GM12878 (cell line): ENCODE measurements around the gene SLC7A1. TPM values are rescaled to one million over a fixed set of nuclear protein-coding genes. Genes with fewer than 3 reads are reported as not detected.

Source experiments
- ATAC-seq: fragments of 200-7000 bp; cut with Tn5 transposase; 3 replicates; pipeline ENCODE4 v1.9.1; 2020; ENCODE audit warnings: mild to moderate bottlenecking, moderate library complexity
- BruUV-seq: library from RNA; stranded (reverse); fragments of 400-500 nt; replicated peaks from 2 replicates; lab custom pipeline; 2021; lab: Mats Ljungman, UMichigan
- CTCF ChIA-PET: fragments of 300-600 bp; sonication (Branson Sonifier 250); formaldehyde crosslinking; extraction: SDS; loops from one replicate; lab custom pipeline; 2021; ENCODE audit warnings: inconsistent platforms; lab: Yijun Ruan, JAX
- POLR2A ChIA-PET: fragments of 350-600 bp; formaldehyde crosslinking; extraction: SDS; loops from one replicate; lab custom pipeline; 2021; ENCODE audit warnings: inconsistent platforms; lab: Charles Lee
- RAD21 ChIA-PET: fragments of 300-600 bp; sonication (Branson Sonifier 250); formaldehyde crosslinking; loops from one replicate; lab custom pipeline; 2023; ENCODE audit warnings: antibody characterized with exemption; ENCODE audit not compliant: unreplicated experiment; lab: Charles Lee
- SMC1A ChIA-PET: fragments of 300-600 bp; sonication (Branson Sonifier 250); formaldehyde crosslinking; loops from one replicate; lab custom pipeline; 2023; ENCODE audit not compliant: unreplicated experiment, uncharacterized antibody; lab: Charles Lee
- DNase-seq: peaks from one replicate; pipeline ENCODE4 v3.0.0-alpha.2; 2011; ENCODE audit warnings: low read depth, low spot score
- FAIRE-seq: peaks from 3 replicates; lab custom pipeline; 2011; peaks lifted over from hg19 to GRCh38; lab: Jason Lieb, UNC
- H2AFZ ChIP-seq: 2 replicates; pipeline ENCODE4 v1.6.0; 2011; ENCODE audit warnings: low read depth, low read length, control low read depth; ENCODE audit not compliant: control insufficient read depth
- H3K27ac ChIP-seq: 2 replicates; pipeline ENCODE4 v1.5.1; 2011; ENCODE audit warnings: control low read depth; ENCODE audit not compliant: control insufficient read depth, insufficient read depth
- H3K27me3 ChIP-seq, 2 experiments: replicated peaks in 1 of 2; 2 replicates each; pipeline versions ENCODE4 v1.6.0 to v1.6.1; 2011; ENCODE audit warnings: low read length in 1 of 2; ENCODE audit not compliant: control insufficient read depth in 2 of 2, insufficient read depth in 2 of 2
- H3K36me3 ChIP-seq, 2 experiments: 2 replicates each; pipeline ENCODE4 v1.5.1; 2011; ENCODE audit warnings: low read length in 1 of 2; ENCODE audit not compliant: control insufficient read depth in 2 of 2, insufficient read depth in 2 of 2
- H3K4me1 ChIP-seq: 2 replicates; pipeline ENCODE4 v1.6.1; 2011; ENCODE audit warnings: mild to moderate bottlenecking, low read length, moderate library complexity, mixed read lengths; ENCODE audit not compliant: control insufficient read depth, insufficient read depth
- H3K4me2 ChIP-seq: 2 replicates; pipeline ENCODE4 v1.6.0; 2011; ENCODE audit warnings: control low read depth; ENCODE audit not compliant: control insufficient read depth, insufficient read depth
- H3K4me3 ChIP-seq: fragments of 200-600 bp; sonication (generic); 2 replicates; pipeline ENCODE4 v1.5.1; 2016
- H3K79me2 ChIP-seq: 2 replicates; pipeline ENCODE4 v1.6.0; 2011; ENCODE audit warnings: low read length; ENCODE audit not compliant: control insufficient read depth, insufficient read depth
- H3K9ac ChIP-seq: 2 replicates; pipeline ENCODE4 v1.8.0; 2011; ENCODE audit warnings: low read length, control low read depth, mixed read lengths; ENCODE audit not compliant: control insufficient read depth, insufficient read depth
- H3K9me3 ChIP-seq: replicated peaks from 3 replicates; pipeline ENCODE4 v1.5.1; 2011; ENCODE audit warnings: mild to moderate bottlenecking, low read length; ENCODE audit not compliant: control insufficient read depth, insufficient read depth
- H4K20me1 ChIP-seq: 2 replicates; pipeline ENCODE4 v1.6.0; 2011; ENCODE audit not compliant: control insufficient read depth, insufficient read depth
- BMI1 ChIP-seq: fragments of 450-650 bp; IDR thresholded peaks from 2 replicates; pipeline ENCODE4 v1.6.1; 2016; ENCODE audit warnings: mild to moderate bottlenecking, moderate library complexity, borderline replicate concordance
- CEBPB ChIP-seq, 2 experiments: fragments of 150-350 bp in 1 of 2; IDR thresholded peaks; 2 replicates each; pipeline ENCODE4 v1.6.1; 2012 to 2014; ENCODE audit warnings: low read depth in 2 of 2, low read length in 2 of 2, borderline replicate concordance in 1 of 2, inconsistent platforms in 1 of 2
- CUX1 ChIP-seq: IDR thresholded peaks from 2 replicates; pipeline ENCODE4 v1.6.1; 2012; ENCODE audit warnings: improper control_type of control experiment, low read depth, low read length; ENCODE audit not compliant: insufficient replicate concordance
- E2F4 ChIP-seq: IDR thresholded peaks from 2 replicates; pipeline ENCODE4 v1.6.1; 2012; ENCODE audit warnings: low read depth, low read length, improper control_type of control experiment
- E4F1 ChIP-seq: fragments of 450-650 bp; IDR thresholded peaks from 2 replicates; pipeline ENCODE4 v1.6.1; 2018; ENCODE audit warnings: borderline replicate concordance, mild to moderate bottlenecking; ENCODE audit not compliant: partially characterized antibody
- IRF3 ChIP-seq: fragments of 450-650 bp; IDR thresholded peaks from 2 replicates; pipeline ENCODE4 v1.6.1; 2014; ENCODE audit warnings: mild to moderate bottlenecking
- NR2C1 ChIP-seq: fragments of 450-650 bp; IDR thresholded peaks from 2 replicates; pipeline ENCODE4 v1.6.1; 2017; ENCODE audit warnings: antibody characterized with exemption, mild to moderate bottlenecking, moderate library complexity
- PML ChIP-seq: IDR thresholded peaks from 2 replicates; pipeline ENCODE4 v1.6.1; 2012; ENCODE audit warnings: low read length, inconsistent platforms
- POLR2AphosphoS5 ChIP-seq: IDR thresholded peaks from 2 replicates; pipeline ENCODE4 v1.6.1; 2011; ENCODE audit warnings: mild to moderate bottlenecking, low read length, inconsistent platforms
- STAT3 ChIP-seq: IDR thresholded peaks from 2 replicates; pipeline ENCODE4 v1.6.1; 2011; ENCODE audit warnings: low read depth, low read length, improper control_type of control experiment
- ZBTB33 ChIP-seq: fragments of 450-650 bp; IDR thresholded peaks from 2 replicates; pipeline ENCODE4 v1.6.1; 2017; ENCODE audit warnings: mild to moderate bottlenecking
- ZSCAN29 ChIP-seq: fragments of 450-650 bp; IDR thresholded peaks from 2 replicates; pipeline ENCODE4 v1.6.1; 2017; ENCODE audit warnings: mild to moderate bottlenecking, moderate library complexity
- WGBS: methylation state at CpG from one replicate; pipeline ENCODE4 v1.1.6; 2016; ENCODE audit warnings: low lambda C conversion rate; ENCODE audit not compliant: insufficient replicate concordance, insufficient coverage; ENCODE audit errors: missing lambda C conversion rate; 5-methylcytosine and 5-hydroxymethylcytosine counted together
- in situ Hi-C: fragments of 300-500 bp; cut with MboI; formaldehyde crosslinking; loops from 9 replicates; pipeline ENCODE4 v1.14.3; 2018; ENCODE audit warnings: mixed read lengths
- intact Hi-C: fragments of 100-400 bp; cut with micrococcal nuclease; formaldehyde crosslinking; loops from one replicate; pipeline ENCODE4 v1.14.2; 2022; ENCODE audit not compliant: unreplicated experiment
- polyA plus RNA-seq, 11 experiments: library from polyadenylated mRNA; depleted of rRNA in 4 of 11; unstranded in 6 of 11; stranded (reverse) in 5 of 11; fragments of >200 nt; fragmentation: Nextera tagmentation in 4 of 11; fragmentation: Illumina TruSeq in 1 of 11; extraction: Ambion mirVana in 4 of 11; extraction: Trizol in 1 of 11; gene quantifications; 1 replicate in 1 of 11; 2 replicates in 10 of 11; pipeline versions ENCODE4 v1.2.1 to v1.2.3, GENCODE V29; 2011 to 2016; ENCODE audit warnings: inconsistent platforms in 2 of 11, missing spikeins in 2 of 11, low read depth in 1 of 11
- total RNA-seq, 4 experiments: library from RNA; depleted of rRNA in 3 of 4; stranded (reverse); fragments of >200 nt in 3 of 4; fragmentation: Illumina TruSeq in 1 of 4; extraction: Trizol in 1 of 4; gene quantifications; 2 replicates each; pipeline versions ENCODE4 v1.2.1 to v1.2.3, GENCODE V29; 2013 to 2021

Gene SLC7A1
- total and polyA plus RNA-seq, 10 of the 15 experiments (the other 5 are each of a cell fraction or from before 2014, with no cell fraction given), result 6.4 to 91.7 (median 23.4) TPM

- POLR2A ChIA-PET, result no interaction called here
- no peak for DNase-seq
- Histone ChIP-seq H2AFZ (no peak overlapping the region), H3K4me2 (no peak overlapping the region), H3K27me3 (no peaks in the 10 kb centered on the region), H3K36me3 (no peaks in the 10 kb centered on the region), H4K20me1 (no peaks in the 10 kb centered on the region), H3K79me2 (no peaks in the 10 kb centered on the region), H3K9ac (no peak overlapping the region), H3K9me3 (no peaks in the 10 kb centered on the region), H3K4me3 (no peak overlapping the region), H3K27ac (no peak overlapping the region), H3K4me1 (peaks cover 2% of the 10 kb centered on the region; the same call in 1 of the 2 replicates)
- CTCF ChIA-PET, result interaction anchor here (1.3 kb wide), 1 partner anchor 12 kb away, joined by 3 read pairs; no protein-coding TSS in a partner anchor
- 50% methylated on average over 2 of the region's 2 CpGs for WGBS
- ATAC-seq, result no peak
- SMC1A ChIA-PET, result no interaction called here
- RAD21 ChIA-PET, result no interaction called here
- intact Hi-C loops, result no loop called here
- in situ Hi-C loops, result no loop called here
- FAIRE-seq, result no peak
- BruUV-seq, result no TSS peak
- TF ChIP-seq CEBPB (IDR thresholded peaks at IDR 0.05; ENCODE audit: borderline replicate concordance in 1 of 2, low read depth in 2 of 2, low read length in 2 of 2), result no peak
- TF ChIP-seq POLR2AphosphoS5, result no peak
- no peak for TF ChIP-seq PML
- no peak for TF ChIP-seq E2F4
- no peak for TF ChIP-seq CUX1
- TF ChIP-seq ZBTB33, result no peak
- TF ChIP-seq BMI1, result no peak
- TF ChIP-seq NR2C1, result no peak
- no peak for TF ChIP-seq ZSCAN29
- no peak for TF ChIP-seq IRF3
- no peak for TF ChIP-seq E4F1
- TF ChIP-seq STAT3, result no peak
These were observed 135.6 kb downstream of the SLC7A1 start for GRCh38 chr13:29459813-29460355.
